GM12891 (cell line): Measurements from ENCODE around the gene SLC38A2.

Source experiments
- PAX5 ChIP-seq: IDR thresholded peaks from 2 replicates; pipeline ENCODE4 v1.6.1; 2011; ENCODE audit warnings: low read length, moderate library complexity, mild to moderate bottlenecking; ENCODE audit not compliant: insufficient read depth, severe bottlenecking
- POLR2A ChIP-seq: IDR thresholded peaks from 2 replicates; pipeline ENCODE4 v1.6.1; 2011; ENCODE audit warnings: low read depth, low read length, control low read depth
- POU2F2 ChIP-seq: IDR thresholded peaks from 2 replicates; pipeline ENCODE4 v1.6.1; 2011; ENCODE audit warnings: low read depth, mild to moderate bottlenecking, control low read depth, low read length, moderate library complexity
- TAF1 ChIP-seq: IDR thresholded peaks from 2 replicates; pipeline ENCODE4 v1.6.1; 2011; ENCODE audit warnings: low read depth, low read length, control low read depth

- TF ChIP-seq POLR2A = no peak
- TF ChIP-seq PAX5 = no peak
- TF ChIP-seq POU2F2 = no peak
- no peak for TF ChIP-seq TAF1
Measured at GRCh38 chr12:46369095-46369473, 3.5 kb downstream of the SLC38A2 start.
